A549 treated with AZD9567 at 1 μM for 4 hours (cell line): ENCODE measurements around the gene THSD1. TPM values are rescaled to one million over a fixed set of nuclear protein-coding genes. Genes with fewer than 3 reads are reported as not detected.

Experiments
- total RNA-seq: library from RNA; stranded (reverse); fragments of 200-300 nt; extraction: Qiagen RNA extraction; gene quantifications from 5 replicates; pipeline ENCODE4 v1.2.3, GENCODE V29; 2022; ENCODE audit not compliant: insufficient read depth

THSD1 gene, protein sequence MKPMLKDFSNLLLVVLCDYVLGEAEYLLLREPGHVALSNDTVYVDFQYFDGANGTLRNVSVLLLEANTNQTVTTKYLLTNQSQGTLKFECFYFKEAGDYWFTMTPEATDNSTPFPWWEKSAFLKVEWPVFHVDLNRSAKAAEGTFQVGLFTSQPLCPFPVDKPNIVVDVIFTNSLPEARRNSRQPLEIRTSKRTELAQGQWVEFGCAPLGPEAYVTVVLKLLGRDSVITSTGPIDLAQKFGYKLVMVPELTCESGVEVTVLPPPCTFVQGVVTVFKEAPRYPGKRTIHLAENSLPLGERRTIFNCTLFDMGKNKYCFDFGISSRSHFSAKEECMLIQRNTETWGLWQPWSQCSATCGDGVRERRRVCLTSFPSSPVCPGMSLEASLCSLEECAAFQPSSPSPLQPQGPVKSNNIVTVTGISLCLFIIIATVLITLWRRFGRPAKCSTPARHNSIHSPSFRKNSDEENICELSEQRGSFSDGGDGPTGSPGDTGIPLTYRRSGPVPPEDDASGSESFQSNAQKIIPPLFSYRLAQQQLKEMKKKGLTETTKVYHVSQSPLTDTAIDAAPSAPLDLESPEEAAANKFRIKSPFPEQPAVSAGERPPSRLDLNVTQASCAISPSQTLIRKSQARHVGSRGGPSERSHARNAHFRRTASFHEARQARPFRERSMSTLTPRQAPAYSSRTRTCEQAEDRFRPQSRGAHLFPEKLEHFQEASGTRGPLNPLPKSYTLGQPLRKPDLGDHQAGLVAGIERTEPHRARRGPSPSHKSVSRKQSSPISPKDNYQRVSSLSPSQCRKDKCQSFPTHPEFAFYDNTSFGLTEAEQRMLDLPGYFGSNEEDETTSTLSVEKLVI
- 6.1 to 7.4 TPM (median 7.1 TPM) in 5 replicates for total RNA-seq

DNA sequence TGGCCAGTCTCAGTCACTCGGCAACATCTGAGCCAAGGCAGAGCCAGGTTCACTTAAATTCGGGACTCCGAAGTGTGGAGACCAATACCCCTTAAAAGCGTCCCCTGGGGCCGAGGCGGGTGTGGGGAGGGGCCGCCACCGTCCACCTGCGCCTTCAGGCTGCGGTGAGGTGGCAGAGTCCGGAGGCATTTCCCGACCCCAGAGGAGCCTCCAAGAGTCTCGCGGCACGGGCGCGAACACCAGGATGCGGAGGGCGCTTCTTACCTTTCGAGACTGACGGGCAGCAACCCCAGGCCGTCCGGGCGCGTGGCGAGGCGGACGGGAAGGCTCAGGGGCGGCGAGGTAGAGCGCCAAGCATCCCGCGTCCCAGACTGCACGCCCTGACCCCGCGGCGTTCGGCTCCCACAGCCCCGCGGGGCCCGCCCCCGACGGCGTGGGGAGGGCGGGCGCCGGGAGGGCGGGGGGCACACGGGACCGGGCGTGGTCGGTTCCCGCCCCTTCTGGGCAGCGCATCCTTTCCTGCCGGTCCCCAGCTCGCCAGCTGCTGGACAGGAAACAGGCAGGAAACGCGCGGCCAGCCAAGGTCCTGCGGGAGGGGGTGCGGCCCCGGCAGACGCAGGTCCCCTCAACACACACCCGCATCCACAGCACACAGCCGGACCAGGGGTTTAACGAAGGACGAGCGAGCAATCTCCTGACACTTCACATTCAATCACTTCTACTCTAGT is at the start of gene THSD1:
TSS of gene THSD1 (minus strand) at position 406 of the 728 bp plus-strand sequence. CDS start 3,572 bp downstream, outside the sequence.

DNA sequence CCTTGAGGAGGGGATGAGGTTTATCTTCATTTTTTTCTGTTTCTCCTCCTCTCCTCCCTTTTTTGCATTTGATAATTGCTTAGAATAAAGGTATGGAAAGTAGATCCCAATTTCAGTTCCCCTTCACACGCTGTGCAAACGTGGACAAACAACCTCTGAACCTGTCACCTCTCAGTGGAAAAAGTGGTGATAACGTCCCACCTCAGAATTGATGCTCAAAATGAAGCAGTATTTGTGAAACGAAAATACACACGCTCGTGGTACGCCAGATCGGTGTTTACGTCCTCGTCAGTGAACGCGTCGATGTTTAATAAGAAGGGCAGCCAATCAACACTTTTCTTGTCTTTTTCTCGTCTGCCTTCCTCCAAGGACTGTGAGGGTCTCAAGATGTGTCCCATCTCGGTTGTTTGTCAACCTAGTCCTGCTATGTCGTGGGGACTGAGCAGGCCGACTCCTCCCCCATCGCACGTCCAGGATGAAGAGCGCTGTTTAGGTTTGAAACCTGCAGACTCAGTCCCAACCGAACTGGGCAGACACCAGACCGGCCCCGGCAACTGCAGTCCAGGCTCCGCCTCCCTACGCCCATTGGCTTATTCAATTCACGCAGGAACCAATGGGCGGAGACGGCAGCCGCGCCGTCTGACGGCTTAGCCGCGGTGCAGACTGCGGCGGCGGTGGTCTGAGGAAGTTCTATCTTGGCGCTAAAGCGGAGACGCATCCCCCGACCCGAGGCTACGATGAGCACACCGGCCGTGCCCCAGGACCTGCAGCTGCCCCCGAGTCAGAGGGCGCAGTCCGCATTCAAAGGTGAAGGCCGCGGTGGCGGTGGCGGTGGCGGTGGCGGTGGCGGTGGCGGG is 49.1 kb upstream of the THSD1 start, which contains the start of gene CKAP2:
TSS of gene CKAP2 (plus strand) at position 659 of the 857 bp plus-strand sequence. CDS start at position 738, 79 bp downstream.

DNA sequence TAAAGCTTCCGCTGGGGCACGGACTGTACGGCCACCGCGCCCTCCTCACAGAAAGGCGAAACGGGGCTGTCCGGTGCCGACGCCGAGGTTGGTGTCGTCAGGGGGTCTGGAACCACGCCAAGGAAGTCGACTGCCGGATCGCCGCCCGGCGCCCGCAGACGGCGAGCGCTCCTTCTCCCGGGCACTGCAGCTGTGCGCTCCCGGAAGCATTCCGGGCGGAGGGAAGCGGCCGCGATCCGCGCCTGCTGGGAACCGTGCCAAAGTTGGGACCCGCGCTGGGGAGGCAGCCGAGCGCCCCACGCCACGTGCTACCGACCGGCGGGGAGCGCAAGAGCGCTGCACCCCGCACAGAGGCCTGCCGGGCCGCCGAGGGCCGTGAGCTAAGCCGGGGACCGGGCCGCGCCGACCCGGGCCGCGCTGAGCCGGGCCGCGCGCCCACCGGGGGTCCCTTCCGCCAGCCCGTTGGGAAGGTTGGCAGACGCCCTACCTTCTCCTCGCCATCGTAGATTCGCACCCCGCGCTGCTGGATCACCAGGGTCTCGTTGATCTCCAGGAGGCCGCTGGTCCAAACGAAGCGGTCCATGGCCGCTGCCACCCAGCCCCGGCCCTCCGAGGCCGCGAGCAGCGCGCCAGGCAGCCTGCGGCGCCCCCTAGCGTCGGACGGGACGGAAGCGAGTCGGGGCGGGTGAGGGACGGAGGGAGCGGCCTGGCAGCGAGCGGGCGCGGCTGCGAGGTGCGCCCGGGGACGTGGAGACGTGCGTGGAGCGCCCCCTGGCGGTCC is 44.2 kb upstream of the THSD1 start, which contains the start of gene VPS36:
TSS of gene VPS36 (minus strand) at position 623 of the 781 bp plus-strand sequence. CDS start at position 583, 40 bp downstream.

Other genes starting within 250 kb of the THSD1 start
- gene NEK3, start 246.6 kb downstream of the THSD1 start, total RNA-seq: 5.5 to 13.1 TPM (median 7.3 TPM) in 5 replicates
- 9.6 to 13.2 TPM (median 12.5 TPM) in 5 replicates for gene VPS36, start 44.5 kb upstream of the THSD1 start, total RNA-seq
- gene CKAP2, start 49.3 kb upstream of the THSD1 start, total RNA-seq: 28.6 to 47.1 TPM (median 34.5 TPM) in 5 replicates
- gene HNRNPA1L2, start 236.3 kb upstream of the THSD1 start, total RNA-seq: 3.6 to 6.6 TPM (median 5.8 TPM) in 5 replicates
- gene SUGT1, start 246.7 kb upstream of the THSD1 start, total RNA-seq: 43.4 to 57.1 TPM (median 47.0 TPM) in 5 replicates